GM12875 (cell line): ENCODE data around the gene SYNPR.

Experiments
- H3K4me3 ChIP-seq: one replicate; pipeline ENCODE4 v1.5.1; 2011; ENCODE audit warnings: low read depth, low read length, control low read depth
- TF ChIP-seq, protein P1 (sequence below): IDR thresholded peaks from 2 replicates; pipeline ENCODE4 v1.5.1; 2011; ENCODE audit warnings: low read depth, mild to moderate bottlenecking, control low read depth, inconsistent platforms, low read length, moderate library complexity, borderline replicate concordance; ENCODE audit not compliant: insufficient read depth

SYNPR gene

DNA sequence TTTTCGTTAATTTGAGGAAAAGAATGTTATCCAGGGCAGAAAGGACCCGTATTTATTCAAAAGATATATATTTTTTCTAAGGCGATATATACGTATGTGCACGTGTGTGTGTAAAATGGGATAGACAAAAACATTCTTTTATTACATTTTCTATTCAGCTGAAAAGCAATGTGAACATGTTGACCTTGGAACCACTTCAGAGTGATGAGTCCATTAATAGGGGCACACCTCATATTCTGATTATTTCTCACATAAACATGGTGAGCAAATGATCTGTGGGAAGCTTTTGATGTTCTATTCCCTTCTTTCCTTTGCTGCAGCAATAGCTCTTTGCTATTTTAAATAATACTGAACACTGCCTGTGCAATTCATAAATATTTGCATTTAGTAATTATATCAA, 87.6 kb downstream of the SYNPR start:
- H3K4me3 ChIP-seq: no peak overlapping the region
- TF ChIP-seq, protein P1, sequence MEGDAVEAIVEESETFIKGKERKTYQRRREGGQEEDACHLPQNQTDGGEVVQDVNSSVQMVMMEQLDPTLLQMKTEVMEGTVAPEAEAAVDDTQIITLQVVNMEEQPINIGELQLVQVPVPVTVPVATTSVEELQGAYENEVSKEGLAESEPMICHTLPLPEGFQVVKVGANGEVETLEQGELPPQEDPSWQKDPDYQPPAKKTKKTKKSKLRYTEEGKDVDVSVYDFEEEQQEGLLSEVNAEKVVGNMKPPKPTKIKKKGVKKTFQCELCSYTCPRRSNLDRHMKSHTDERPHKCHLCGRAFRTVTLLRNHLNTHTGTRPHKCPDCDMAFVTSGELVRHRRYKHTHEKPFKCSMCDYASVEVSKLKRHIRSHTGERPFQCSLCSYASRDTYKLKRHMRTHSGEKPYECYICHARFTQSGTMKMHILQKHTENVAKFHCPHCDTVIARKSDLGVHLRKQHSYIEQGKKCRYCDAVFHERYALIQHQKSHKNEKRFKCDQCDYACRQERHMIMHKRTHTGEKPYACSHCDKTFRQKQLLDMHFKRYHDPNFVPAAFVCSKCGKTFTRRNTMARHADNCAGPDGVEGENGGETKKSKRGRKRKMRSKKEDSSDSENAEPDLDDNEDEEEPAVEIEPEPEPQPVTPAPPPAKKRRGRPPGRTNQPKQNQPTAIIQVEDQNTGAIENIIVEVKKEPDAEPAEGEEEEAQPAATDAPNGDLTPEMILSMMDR: no peak

DNA sequence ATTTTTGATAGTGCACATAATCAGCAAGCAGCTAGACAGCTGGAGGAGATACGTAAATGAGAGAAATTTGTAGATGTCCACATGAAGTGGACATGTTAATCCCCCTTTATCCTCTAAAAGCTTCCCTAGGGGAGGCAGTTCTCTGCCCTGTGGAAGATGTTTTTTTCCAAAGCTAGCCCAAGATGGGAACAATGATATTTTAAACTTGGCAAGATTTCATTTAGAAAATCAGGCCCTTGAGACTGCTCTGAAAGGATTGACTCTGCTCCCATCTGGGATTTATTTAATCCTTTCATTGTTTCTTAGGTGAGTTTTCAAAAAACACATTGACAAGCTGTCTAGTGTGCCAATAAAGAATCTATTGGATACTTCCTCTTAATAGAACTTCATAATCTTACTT, 92.0 kb downstream of the SYNPR start:
- no peak overlapping the region for H3K4me3 ChIP-seq

DNA sequence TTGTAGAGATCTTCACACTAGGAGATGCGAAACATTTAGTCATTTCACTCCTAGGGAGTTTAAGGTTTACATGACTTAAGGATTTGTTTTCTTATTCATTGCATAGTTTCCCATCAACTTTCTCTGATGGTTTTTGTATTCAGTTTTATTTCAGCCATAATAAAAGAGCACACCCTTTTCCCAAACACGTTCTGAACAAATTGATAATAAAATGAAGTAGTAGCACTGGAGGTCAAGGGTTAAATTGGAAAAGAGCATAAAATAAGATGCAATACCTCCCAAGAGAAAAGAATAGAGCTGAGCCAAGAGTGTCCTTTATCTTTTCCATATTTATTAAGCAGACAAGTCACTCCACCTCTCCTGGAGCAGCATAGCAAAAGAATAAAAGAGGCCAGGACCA, 104.9 kb downstream of the SYNPR start:
- TF ChIP-seq, protein P1: no peak
- H3K4me3 ChIP-seq: no peak overlapping the region

More for the DNA sequence above, 92.0 kb downstream of the SYNPR start:
- TF ChIP-seq, protein P1: no peak

DNA sequence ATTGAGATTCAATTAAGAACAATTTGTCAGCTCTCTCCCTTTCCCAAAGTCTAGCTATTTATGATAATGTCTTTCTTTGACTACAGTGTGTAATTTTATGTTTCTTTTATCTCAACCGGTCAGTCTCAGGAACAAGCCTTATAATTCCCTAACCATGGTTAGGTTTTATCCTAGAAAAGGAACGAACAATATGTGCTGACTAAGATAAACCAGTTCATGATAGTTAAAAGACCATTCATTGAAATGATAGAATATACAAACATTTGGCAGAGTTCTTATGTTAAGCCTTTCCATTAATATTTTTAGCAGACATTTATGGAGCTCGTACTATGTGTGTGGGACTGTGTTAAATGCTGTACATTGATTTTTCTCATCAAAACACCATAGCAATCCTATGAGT, 106.3 kb downstream of the SYNPR start:
- TF ChIP-seq, protein P1: no peak
- H3K4me3 ChIP-seq: no peak overlapping the region

DNA sequence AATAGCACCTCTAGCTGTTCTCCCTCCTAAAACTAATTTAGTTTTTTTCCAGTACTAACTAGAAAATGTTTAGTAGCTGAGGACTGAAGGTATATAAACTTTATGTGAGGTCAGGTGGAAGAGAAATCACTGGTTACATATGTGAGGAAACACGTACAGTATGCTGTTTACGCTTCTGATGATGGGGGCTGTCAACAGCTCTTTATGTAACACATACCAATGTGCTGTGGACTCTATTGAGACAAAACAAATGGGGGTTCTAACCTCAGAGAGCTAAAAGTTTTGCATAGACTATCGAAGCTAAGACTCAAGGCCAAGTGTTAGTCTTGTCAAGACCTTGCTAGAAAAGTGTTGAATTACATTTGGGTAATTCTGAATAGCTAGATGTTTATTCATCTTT, 107.5 kb downstream of the SYNPR start:
- TF ChIP-seq, protein P1: no peak
- H3K4me3 ChIP-seq: no peak overlapping the region

DNA sequence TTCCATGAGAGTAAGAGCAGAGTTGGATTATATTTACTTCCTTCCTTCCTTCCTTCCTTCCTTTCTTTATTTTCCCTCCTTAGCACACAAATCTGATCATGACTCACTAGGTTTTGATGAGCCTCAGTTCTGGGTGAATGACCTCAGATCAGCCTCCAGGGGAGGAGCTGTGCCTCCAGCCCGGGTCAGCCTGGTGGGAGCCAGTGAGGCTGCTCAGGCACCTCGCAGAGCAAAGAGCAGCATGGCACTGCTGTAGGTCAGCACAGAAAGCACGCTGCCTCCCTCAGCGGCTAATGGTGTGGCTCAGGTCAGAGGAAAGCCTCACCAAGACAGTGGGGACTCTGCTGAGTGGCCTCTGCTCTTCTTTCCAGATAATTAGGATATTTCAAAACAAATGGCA, 108.5 kb downstream of the SYNPR start:
- TF ChIP-seq, protein P1: no peak
- H3K4me3 ChIP-seq: no peak overlapping the region

DNA sequence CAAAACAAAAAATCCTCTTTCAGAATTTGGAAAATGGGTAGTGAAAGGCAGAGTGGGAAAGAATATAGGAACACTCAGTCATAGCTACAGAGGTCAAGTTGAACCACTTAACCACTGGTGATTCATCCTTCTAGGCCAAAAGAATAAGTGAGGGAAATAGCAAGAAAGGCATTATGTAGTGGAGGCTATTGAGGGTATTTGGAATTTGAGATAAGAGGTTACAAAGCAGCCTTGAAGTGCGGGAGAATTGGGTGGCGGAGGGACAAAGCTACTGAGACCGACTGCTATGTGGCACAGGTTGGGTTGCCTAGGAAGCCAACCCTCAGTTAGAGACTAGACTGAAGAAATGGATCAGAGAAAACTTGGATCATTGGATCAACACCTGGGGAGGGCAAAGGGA, 109.5 kb downstream of the SYNPR start:
- no peak overlapping the region for H3K4me3 ChIP-seq
- TF ChIP-seq, protein P1: no peak
